ENCODE measurements around the gene IL20RA. TPM values are rescaled to one million over a fixed set of nuclear protein-coding genes. Genes with fewer than 3 reads are reported as not detected.
A peak's percentile ranks its signal among the peaks of the same experiment; 100 is the strongest.

IL20RA gene
- total and polyA plus RNA-seq, 2 of the 8 experiments (the other 6 are each of a cell fraction or from before 2014, with no cell fraction given), result 1.3 to 1.7 TPM

- no peak overlapping the region for H2AK5ac ChIP-seq (ENCODE audit: low read depth, low read length)
- CTCF ChIA-PET (ENCODE audit: partially characterized antibody), result interaction anchor here (0.5 to 1.4 kb wide), 5 partner anchors 9 to 81 kb away, joined by 3 to 5 read pairs (median 3); no protein-coding TSS in a partner anchor
- H3K4me1 ChIP-seq (replicated peaks in 1 of 4; ENCODE audit: control insufficient read depth in 3 of 4, insufficient read depth in 4 of 4, low read length in 3 of 4), result peaks cover 0 to 8% (median 4%) of the 10 kb centered on the region in 4 experiments; a peak in 4 of 7 replicates
- H3K27me3 ChIP-seq (replicated peaks in 1 of 4; ENCODE audit: control insufficient read depth in 3 of 4, extremely low read depth in 1 of 4, insufficient read depth in 3 of 4, low read length in 3 of 4), result no peaks in the 10 kb centered on the region
- no peaks in the 10 kb centered on the region for H4K20me1 ChIP-seq (replicated peaks in 1 of 2; ENCODE audit: control insufficient read depth in 1 of 2, insufficient read depth in 2 of 2, low read length in 2 of 2)
- no peak overlapping the region; the same call in 1 of the 2 replicates for H2BK12ac ChIP-seq (ENCODE audit: low read depth, low read length)
- no peaks in the 10 kb centered on the region for H3K79me1 ChIP-seq (ENCODE audit: low read depth, low read length)
- H3K79me2 ChIP-seq (ENCODE audit: control insufficient read depth in 1 of 2, insufficient read depth in 2 of 2, low read length in 2 of 2), result no peaks in the 10 kb centered on the region
- no peak overlapping the region for H2BK120ac ChIP-seq (replicated peaks; ENCODE audit: low read depth, low read length)
- no peak overlapping the region; a peak in 1 of 8 replicates for H3K4me3 ChIP-seq (ENCODE audit: extremely low read depth in 1 of 4, insufficient read depth in 2 of 4, low read depth in 3 of 4, low read length in 4 of 4)
- H4K91ac ChIP-seq (replicated peaks; ENCODE audit: insufficient read length, low read length), result no peak overlapping the region
- no peak overlapping the region for H3K18ac ChIP-seq (ENCODE audit: extremely low read depth, low read length)
- 60% methylated on average over 5 of the region's 5 CpGs; no CpG with 5 or more reads in 1 of the 2 experiments for WGBS, 2 experiments (ENCODE audit: extremely low coverage in 1 of 2, insufficient coverage in 1 of 2, insufficient read length in 1 of 2, insufficient replicate concordance in 2 of 2, low coverage in 1 of 2, low lambda C conversion rate in 2 of 2, missing lambda C conversion rate in 1 of 2)
- POLR2A ChIA-PET (ENCODE audit: partially characterized antibody), result no interaction called here
- no peak overlapping the region for H3K4ac ChIP-seq (replicated peaks; ENCODE audit: insufficient read length, low read depth, low read length)
- FAIRE-seq (no peak), DNase-seq (ENCODE audit: low read depth in 1 of 2, low spot score in 2 of 2) (no peak)
- H3K14ac ChIP-seq (ENCODE audit: insufficient read length), result no peak overlapping the region
- no peak overlapping the region for H2BK20ac ChIP-seq (ENCODE audit: low read length)
- H2BK15ac ChIP-seq (ENCODE audit: low read length), result no peak overlapping the region
- H3K23me2 ChIP-seq (ENCODE audit: low read depth, low read length), result no peaks in the 10 kb centered on the region
- no peak overlapping the region for H3K23ac ChIP-seq (ENCODE audit: insufficient read length)
- H3K56ac ChIP-seq (replicated peaks; ENCODE audit: insufficient read length, low read depth, low read length), result no peak overlapping the region
- H2AFZ ChIP-seq (ENCODE audit: low read length), result peak overlapping the region; percentile 86
- no peaks in the 10 kb centered on the region for H3K9me3 ChIP-seq (ENCODE audit: insufficient read depth in 2 of 2, low read depth in 1 of 2, low read length in 1 of 2)
- H3K4me2 ChIP-seq (ENCODE audit: insufficient read depth in 1 of 2, low read depth in 2 of 2, low read length in 2 of 2), result 0 out of 4 replicates have a peak overlapping the region, but pooled peaks have one; percentile 21 to 25
- H3K9ac ChIP-seq (replicated peaks in 1 of 4; ENCODE audit: extremely low read depth in 1 of 4, low read depth in 3 of 4, low read length in 3 of 4), result no peak overlapping the region; a peak in 1 of 7 replicates
- no peak overlapping the region for H3K27ac ChIP-seq (ENCODE audit: low read depth, low read length)
- no peak for TF ChIP-seq TEAD4 (IDR thresholded peaks at IDR 0.05; ENCODE audit: low read depth, low read length)
- TF ChIP-seq CHD2 (IDR thresholded peaks at IDR 0.05; ENCODE audit: low read length), result no peak
- TF ChIP-seq ATF2 (IDR thresholded peaks at IDR 0.05; ENCODE audit: low read length), result no peak
- TF ChIP-seq CTCF (IDR thresholded peaks at IDR 0.05; ENCODE audit: control extremely low read depth in 1 of 3, insufficient read depth in 1 of 3, low read depth in 1 of 3, low read length in 3 of 3), result no peak
- no peak for TF ChIP-seq TBP (IDR thresholded peaks at IDR 0.05; ENCODE audit: low read depth, low read length)
- H4K8ac ChIP-seq (ENCODE audit: extremely low read depth, insufficient read depth, low read length), result no peak overlapping the region
- H2BK5ac ChIP-seq (ENCODE audit: low read depth, low read length), result no peak overlapping the region
- no peak overlapping the region for H4K5ac ChIP-seq (ENCODE audit: insufficient read length, low read depth, low read length)
- no peaks in the 10 kb centered on the region for H3K36me3 ChIP-seq (ENCODE audit: control insufficient read depth in 2 of 4, insufficient read depth in 4 of 4, low read length in 3 of 4)
Measured at GRCh38 chr6:136977075-136977474, 67.7 kb downstream of the IL20RA start.
